GM19238 (cell line): Measurements from ENCODE around the gene MRPS23.
A peak's percentile ranks its signal among the peaks of the same experiment; 100 is the strongest.

Source experiments
- DNase-seq: peaks from one replicate; pipeline ENCODE4 v3.0.0; 2011; ENCODE audit warnings: low spot score; ENCODE audit not compliant: insufficient read length

The MRPS23 gene

DNA sequence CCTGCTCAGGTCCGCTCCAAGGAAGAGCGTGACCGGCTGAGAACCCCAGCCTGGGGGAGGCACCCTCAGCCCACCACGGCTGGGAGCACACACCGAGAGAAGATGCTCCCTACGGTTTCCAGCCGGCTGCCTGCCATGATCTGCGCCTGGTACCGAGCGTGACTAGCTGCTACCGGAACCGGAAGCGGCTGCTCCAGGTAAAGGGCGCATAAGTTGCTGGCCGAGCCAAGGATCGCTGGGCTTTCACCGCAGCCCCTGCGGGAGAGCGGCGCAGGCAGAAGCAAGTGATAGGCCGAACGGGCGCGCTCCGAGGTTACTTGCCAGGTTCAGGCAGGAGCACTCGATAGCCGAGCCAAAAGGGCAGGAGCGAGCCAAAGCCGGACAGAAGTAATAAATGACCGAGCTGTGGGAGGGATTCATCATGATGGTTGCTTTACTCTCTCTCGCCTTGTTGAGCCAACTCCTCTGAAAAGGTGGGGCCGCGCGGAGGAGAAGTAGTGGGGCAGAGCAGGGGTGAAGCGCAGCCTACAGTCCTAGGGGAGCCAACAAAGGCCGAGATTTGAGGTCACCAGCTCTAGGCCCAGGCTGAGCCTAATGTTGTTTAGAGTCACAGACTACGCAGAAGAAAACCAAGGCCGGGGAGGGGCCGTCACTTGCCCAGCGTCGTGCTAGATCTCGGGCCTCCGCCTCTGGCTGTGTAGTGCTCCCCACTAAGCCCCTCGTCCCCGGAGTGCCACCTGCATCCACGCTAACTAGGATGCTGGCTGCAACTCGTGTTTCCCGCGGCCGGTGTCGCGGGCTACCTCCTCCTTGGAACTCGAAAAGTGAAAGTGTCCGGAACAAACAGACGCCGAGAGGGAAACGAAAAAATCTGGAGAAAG, at the start of gene MRPS23:
Gene MRPS23 (minus strand): TSS at position 171 of the 881 bp plus-strand sequence. CDS start 34 bp downstream, at position 137.
- DNase-seq: peak; percentile 95

DNA sequence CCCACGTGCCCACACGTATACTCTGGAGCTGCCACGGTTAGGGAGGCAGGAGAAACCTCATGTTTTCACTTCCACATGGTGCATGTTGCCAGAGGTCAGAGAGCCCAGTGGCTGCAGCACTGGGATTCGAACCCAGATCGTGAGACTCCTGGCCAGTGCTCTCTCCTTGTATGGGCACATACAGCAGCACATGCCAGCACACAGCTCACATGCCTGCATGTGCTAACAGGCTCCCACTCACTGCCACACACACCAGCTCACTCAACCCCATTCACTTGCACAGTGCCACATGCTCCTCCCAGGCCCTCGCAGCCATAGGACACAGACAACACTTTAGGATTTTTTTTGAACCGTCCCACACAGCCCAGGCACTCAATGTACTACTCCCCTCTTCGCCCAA, 49.5 kb upstream of the MRPS23 start:
- DNase-seq: no peak

DNA sequence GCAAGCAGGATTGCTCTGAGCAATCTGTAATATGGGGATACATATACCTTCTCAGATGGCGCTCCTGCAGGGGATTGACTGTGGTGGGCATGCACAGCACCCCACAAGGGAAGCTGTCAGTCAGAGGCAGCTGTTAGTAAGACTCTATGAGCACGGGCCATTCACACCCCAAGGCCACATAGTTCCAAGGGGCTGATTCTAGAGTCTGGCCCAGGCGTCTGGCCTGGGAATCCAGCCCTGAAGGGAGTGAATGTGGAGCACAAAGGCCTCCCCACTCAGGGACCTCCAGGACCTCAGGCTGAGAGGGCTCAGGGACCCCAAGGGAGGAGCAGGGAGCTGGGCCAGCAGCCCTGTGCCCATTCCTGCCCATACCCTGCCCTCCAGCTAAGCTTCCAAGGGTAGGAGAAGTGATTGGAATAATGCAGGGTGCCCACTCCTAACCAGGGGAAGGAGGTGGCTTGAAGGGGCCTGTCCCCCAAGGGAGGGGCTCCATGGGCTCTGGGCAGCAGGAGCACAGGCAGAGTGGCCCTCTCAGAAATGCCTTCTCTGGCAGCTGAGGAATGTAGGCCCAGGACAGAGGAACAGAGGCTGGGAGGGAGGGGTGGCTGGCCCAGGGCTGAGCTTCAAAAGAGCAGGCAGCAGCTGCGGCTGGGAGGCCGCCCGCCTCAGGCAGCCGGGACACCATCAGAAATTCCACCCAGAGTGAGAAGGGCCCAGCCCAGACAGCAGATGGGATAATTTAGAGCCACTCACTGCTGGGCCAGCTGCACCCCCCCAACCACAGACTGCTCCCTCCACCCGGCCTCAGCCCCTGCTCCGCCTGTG, 48.9 kb upstream of the MRPS23 start:
- no peak for DNase-seq

DNA sequence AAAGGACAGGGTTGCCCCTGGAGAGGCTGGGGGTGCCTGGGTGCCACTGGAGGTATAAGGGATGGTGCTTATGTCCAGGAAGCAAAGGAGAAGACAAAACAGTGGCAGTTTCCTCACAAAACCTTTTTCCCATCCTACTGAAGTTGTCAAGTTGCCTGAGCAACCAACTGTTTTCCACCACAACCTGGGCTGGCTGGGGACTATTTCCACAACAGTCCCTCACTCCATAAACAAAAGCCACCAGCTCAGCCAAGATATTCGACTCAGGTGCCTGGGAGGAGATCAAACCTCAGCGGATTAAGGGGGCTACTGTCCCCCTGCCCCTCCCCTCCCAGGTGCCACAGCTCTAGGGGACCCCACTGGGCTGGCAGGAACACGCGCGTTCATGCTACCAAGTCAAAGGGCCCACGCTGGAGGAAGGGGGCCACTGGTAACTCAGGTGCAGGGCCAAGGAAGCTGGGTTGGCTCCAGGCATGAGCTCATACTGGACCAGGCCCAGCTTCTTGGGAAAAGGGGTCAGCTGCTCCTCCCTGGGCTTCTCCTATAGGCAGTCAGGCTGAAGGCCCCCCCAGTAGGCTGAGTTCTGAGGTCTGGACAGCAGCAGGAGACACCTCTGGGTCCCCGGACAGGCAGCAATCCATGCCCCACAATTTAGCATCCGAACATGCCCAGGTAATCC, 45.7 kb upstream of the MRPS23 start:
- no peak for DNase-seq

DNA sequence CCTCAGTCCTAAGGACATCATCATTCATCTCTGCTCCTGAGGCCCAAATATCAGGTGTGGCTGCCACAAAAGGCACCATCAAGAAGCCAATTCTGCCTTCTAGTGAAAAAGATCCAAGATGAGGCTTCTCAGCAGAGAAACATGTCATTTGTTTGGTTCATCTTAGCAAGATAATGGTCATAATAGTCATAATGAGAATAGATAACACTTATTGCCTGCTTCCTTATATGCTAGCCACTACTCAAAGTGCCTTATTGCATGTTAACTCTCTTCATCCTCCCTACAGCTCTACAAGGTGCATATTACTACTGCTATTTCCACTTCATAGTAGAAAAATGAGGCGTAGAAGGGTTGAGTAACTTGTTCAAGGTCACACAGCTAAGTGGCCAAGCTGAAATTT, 45.0 kb upstream of the MRPS23 start:
- DNase-seq: no peak

DNA sequence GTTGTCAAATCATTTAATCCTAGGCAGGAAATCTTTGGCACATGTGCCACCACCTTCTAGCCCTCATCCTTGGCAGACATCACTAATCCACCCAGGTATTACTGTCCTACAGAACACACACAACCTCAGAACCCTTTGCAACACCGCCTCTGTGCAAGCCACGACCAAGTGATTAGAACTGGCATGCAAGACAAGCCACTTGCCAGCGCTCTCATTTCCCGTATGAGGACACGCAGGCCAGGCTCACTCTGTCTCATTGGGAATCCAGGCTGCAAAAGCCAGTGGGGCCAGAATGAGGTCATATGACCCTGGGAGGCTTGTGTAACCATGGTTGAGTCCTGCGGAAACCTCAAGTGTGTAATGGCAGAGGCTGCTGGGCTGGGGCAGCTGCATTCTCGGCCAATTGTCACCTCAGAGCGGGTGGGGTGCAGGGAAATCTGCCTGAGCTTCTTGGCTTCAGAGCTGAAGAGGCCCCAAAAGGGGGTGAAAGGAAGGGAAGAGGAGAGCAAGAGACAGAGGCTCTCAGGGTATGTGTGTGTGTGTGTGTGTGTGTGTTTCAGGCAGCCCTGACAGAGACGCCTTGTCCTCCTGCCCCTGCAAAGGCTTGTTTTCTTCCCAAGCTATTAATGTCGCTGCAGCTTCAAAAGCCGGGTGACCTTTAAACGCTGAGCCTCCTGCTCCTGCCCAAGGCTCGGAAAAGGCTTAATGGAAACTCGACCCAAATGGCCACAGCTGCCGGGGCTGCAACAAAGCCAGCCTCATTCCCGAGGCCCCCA, 43.2 kb upstream of the MRPS23 start:
- DNase-seq: no peak

DNA sequence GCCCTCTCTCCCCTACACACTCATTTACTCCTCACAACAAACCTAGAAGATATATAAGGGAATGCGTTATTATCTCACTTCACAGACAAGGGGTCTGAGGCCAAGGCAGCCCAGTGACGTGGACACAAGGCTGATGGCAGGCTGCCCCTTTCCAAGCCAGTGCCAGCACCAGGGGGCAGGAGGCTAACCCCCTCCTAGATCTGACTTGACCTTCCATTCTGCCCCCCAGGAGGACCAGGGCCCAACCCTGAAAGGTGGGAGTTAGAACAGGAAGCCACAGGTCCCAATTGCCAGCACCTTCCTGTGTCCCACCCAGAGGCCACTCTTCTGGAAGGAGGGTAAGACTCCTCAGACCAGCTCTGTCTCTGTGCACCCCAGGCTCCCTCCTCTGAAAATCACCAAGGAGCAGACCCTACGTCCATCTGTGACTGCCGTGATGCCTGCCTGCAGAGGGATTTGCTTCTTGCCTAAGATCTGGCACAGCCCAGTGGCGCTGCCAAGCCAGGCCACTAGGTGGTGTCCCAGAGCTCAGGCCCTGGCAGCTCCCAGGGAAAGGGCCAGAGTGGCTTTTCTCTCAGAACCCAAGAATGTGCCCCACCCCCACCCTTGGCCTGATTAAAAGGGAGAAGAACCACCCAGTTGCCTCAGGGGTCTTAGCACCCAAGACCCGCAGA, 42.4 kb upstream of the MRPS23 start:
- DNase-seq: peak; percentile 89

DNA sequence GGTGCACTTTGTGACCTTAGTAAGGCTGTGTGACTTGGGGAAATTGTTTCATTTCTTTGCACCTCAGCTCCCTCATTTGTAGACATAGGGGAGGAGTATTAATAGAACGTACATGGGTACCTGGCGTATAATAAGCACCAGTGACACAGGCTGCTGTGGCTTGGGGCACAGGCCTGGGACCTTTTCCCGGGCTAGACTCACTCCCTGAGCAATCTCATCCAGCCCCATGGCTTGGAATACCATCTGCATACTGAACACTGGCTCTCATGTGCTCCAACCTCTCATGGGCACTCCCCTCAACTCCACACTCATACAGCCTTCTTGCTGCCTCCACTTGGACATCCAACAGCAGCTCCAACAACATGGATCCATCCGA, 41.0 kb upstream of the MRPS23 start:
- DNase-seq: no peak

DNA sequence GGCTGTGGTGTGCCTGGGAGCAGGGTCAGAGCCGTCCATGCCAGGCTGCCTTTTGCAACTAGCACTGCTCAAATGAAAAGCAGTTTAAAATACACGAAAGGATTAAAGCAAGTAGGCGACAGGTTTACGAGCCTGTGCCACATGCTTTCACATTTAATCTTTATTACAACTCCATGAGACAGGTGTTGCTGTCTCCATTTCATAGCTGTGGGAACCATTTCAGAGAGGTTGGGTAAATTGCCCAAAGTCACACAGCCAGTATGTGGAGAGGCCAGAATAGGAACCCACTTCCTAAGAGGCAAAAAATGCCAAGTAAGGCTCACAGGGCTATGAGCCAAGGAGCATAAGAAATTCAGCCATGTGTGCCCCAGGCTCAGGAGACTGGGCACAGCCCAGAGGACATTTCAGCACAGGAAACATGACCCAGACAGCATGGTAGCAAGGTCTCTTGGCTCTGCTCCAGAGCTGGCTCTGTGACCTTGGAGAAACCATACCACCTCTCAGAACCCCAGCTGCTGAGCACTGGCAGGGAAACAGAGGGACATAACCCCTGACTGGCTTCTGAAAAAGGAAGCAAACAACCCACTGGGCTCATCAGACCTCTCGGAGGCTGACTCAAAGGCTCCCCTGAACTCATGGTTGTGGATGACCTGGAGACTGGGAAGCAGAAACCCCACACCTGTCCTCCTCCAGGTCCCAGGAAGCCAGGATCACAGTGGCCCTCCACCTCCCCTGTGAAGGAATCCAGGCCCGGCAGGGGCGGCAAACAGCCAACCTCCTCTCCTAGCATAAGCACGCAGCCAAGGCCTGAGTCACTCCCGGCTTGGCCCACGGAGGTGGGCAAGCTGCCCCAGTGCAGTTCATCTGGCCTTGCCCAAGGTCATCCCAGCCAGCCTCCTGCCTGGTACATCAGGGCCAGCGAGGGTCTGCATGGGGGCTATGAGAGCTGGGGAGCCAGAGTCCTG, 40.3 kb upstream of the MRPS23 start:
- DNase-seq: no peak

DNA sequence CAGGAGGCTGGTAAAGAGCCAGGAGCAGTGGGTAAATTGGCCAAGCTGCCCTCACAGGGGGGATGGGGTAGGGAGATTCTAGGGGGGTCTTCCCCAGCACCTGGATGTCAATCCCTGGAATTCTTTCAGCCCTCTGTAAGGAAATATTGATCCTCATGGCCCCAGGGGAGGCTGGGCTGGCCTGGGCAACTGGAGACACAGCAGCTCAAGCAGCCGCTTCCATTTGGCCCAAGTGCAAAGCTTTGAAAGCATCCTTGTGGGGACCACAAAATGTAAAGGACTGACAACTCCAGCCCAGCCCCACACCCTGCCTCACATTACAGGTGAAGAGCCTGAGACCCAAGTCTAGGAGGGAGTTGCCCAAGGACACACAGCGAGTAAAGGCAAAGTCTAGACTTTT, 39.4 kb upstream of the MRPS23 start:
- DNase-seq: no peak

DNA sequence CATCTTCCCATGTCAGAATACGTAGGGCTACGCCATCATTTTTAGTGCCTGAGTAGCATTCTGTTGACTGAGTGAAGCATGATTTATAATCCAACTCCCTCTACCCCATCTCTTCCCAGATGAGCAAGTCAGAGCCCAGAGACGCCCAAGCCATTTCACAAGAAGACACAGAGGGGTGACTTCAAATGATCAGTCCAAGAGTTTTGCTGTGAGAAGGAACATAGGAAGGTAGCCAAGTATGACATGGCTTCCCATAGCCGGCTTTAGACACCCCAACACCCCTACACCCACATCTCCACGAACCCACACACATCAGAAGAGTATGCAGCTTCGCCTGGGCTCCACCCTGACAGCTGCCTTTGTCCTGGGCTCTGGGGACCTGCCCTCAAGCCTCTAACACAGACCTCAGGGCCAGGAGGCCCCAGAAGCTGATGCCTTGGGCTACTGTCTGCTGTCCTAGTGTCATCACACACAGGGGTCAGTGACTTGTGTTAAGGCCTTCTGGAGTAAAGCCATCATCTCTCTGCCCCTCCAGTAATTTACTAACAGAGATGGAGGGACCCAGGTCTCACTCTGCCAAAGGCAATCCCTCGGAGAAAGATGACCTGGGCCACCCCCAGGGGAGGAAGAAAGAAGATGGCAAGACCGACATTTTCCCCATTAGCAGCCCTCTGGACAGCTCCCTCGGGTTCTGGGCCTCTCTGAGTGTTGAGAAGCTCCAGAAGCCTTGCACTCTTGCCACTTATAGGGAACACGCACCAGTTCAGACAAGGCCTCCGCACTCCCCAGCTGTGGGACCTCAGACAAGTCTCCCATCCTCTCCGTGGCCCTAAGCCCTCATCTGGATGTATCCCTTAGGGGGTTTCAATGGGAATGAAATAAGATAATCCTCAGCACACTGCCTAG, 38.7 kb upstream of the MRPS23 start:
- DNase-seq: no peak

DNA sequence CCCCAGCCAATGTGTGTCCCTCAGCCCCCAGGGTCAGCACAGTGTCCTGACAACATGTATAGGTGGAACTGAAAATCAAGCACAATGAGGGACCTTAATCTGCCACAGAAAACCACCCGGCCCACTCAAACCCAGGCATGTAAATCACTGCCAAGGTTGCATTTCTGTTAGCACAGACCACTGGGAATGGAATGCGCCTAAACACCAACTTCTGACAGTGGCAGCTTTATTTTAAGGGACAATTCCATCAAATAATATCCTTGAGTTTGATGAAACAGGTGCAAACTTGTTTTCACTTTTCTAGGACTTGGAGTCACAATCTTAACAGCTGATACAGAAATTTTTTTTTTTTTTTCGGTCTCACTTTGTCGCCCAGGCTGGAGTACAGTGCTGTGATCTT, 37.3 kb upstream of the MRPS23 start:
- DNase-seq: no peak

DNA sequence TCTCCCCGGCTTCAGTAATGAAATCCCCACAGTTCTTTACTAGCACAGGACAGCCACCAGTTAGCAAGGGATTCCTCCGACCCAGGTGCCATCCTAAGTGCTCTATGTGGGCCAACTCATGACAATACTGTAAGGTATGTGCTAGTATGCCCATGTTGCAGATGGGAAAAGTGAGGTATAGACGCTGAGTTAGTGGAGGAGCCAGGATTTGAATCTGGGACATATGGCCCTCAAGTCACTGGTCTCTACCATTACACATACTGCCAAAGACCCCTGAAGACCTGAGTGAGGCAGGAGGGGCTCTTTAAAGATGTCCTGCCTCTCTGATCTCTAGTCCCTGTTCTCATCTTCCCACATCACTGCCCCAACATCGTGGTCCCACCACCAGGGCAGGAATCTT, 36.2 kb upstream of the MRPS23 start:
- DNase-seq: no peak

DNA sequence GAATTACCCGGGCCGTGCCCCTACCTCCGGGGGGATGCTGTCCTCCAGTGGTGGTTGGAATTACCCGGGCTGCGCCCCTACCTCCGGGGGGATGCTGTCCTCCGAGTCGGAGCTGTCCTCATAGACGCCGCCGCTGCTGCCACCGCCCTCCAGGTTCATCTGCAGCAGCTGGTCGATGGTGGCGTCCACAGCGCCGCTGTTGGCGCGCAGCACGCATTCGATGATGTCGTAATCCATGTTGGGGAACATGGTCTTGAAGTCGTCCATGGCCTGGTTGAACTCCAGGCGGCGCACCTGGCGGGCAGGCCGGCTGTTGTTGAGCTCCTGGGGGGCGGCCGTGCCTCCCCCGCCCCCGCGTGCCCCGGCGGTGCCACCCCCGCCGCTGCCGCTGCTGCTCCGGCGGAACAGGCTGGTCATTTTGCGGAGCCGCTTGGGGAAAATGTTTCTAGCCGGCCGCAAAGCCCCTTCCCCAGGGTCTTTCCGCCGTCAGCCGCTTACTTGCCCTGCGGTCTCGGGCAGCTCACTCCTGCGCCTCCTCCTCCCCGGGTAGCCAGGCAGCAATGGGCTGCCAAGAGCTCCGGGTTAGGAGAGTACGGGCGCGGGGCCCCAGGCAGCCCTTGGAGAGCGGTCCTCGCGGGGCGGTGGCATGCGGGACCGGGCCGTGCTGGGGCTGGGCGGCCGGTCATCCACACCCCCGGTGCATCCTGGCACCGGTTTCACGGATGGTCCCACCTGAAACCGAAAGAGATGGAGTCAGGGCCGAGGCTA, 35.5 kb upstream of the MRPS23 start:
- DNase-seq: no peak

DNA sequence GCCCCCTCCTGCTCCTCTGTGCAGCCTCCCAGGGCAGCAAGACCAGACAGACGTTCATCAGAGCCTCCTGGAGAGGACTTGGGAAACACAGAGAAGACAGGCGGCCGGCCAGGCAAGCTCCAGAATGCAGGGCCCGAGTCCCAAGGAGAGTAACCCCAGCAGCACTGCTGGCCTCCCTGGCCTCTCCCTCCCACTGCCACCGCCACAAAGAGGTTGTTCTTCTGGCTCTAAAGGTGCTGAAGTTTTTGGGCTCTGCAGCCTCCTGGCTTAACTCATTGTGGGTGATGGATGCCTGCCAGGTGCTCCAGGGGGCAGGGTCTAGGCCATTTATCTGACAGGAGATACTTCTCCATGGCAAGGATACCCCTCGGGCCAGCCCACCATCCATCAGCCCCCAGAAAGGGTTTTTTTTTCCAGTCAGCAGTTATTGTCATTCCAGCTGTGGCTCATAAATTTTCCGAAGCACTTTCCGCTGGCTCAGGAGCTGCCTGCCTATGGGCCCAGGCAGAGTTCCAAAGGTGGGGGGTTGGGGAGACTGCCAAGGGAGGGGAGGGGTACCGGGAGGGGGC, 32.0 kb upstream of the MRPS23 start:
- no peak for DNase-seq

DNA sequence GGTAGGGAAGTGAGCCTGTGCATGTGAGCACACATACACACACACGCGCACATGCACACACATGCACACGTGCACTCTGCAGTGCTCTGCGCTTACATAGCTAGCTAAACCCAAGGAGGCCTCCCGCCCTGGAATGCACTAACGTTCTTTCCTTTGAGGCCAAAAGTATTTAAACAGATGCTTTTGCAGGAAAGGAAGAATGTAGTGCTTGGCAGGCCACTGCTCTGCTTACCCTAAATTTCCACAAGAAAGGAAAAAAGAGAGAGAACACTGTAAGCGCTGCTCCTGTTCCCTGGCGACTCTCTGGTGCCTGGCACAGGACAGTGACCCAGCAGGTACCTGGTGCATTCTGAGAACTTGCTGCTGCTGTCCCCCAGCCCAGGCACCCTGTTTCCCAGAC, 31.3 kb upstream of the MRPS23 start:
- no peak for DNase-seq

DNA sequence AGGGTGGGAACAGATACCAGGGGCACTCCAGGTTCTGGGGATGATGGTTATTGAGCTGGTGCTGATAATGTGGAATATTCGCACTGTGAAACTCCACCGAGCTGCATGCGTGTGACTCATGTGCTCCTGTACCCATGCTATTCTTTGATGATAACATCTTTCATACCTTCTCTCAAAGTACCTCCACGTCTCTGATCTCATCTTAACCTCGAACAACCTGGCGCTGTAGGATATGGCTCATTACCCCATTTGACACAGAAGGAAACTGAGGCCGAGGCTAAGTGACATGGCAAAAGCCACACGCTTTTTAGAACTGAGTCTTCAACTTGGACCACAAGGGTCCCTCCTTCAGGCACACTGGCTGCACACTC, 30.2 kb upstream of the MRPS23 start:
- DNase-seq: no peak
